NCI-H446 treated with DMSO at 0.1 percent for 48 hours (cell line): Measurements from ENCODE around the gene PPP1R1C.
"Not testable (repeated sequence)": the region's sequence is repeated elsewhere in the genome, so short reads cannot be mapped to it uniquely, and the experiment has no call there.

Source experiments
- DNase-seq: peaks from one replicate; lab custom pipeline; 2025; lab: John Stamatoyannopoulos, UW

The PPP1R1C gene, protein sequence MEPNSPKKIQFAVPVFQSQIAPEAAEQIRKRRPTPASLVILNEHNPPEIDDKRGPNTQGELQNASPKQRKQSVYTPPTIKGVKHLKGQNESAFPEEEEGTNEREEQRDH

DNA sequence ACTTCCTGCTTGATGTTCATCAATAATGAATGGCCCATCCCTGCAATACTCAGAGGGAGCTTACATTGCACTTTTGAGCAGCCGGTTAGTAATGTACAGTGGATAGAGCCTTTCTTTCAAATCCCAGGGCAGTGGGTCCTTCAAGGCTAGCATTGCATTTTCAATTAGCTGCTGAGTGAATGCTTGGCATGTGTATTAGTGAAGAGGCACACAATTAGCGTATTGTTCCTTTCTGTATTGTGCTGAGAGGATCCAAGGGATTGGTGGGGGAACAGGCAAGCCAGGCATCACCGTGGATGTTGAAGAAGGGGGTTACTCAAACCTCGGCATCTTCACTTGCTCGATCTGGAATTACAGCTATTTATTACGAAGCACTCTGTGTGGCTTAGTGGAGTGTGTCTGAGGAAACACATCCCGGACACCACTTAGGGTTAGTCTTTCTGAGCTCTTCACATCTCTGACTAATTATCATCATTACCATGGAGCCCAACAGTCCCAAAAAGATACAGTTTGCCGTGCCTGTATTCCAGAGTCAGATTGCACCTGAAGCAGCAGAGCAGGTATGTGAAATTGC, at the start of gene PPP1R1C:
PPP1R1C (plus strand) TSS at position 222 of the 574 bp plus-strand sequence; CDS start at position 480, 258 bp downstream.
- DNase-seq = no peak

DNA sequence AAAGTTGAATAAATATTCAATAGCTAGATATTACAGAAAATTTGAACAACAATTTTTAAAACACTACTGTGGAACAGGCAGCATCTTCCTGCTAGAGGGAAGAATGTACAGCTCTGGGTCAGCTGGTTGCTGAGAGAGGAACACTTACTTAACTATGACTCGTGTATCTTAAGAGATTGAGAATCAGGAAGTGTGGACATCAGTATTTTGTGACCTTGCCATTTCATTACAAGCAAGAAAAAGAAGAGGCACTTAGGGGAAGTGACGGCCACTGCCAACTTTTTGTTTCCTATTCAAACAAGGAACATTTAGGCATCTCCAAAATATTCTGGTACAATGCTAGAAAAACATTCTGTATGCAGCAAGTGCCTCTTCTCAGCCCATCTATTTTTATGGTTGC, 48.2 kb upstream of the PPP1R1C start:
- DNase-seq = no peak

DNA sequence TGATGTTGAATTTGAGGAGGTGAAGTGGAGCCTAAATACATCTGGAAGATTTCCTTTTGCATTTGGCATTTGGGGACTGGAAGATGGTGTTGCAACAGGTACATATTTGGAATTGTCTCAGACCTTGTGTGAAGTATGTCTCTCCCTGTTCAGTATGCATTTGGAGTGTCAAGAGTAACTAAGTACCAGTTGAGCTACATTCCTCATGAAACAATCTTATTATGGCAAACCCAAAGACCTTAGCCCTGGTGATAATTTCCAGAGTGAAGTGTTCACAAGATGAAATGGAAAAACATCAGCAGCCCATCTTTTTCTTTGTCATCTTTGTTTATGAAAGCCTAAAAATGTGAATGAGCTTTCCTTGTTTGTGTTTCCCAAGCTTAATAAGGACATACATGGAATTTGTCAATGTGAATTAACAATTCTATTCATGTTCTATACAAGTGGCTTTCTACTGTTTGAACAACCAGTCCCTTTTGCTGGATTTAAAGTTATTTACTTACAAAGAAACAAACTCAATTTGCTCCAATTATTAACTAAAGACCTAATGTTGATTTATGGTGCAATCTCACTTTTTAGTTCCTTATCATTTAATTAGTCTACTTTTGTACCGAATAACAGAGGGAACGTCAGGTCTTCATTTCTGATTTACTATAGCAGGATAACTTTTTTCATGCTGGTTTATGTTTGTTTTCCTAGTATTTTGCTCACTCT, 42.1 kb upstream of the PPP1R1C start:
- no peak for DNase-seq

DNA sequence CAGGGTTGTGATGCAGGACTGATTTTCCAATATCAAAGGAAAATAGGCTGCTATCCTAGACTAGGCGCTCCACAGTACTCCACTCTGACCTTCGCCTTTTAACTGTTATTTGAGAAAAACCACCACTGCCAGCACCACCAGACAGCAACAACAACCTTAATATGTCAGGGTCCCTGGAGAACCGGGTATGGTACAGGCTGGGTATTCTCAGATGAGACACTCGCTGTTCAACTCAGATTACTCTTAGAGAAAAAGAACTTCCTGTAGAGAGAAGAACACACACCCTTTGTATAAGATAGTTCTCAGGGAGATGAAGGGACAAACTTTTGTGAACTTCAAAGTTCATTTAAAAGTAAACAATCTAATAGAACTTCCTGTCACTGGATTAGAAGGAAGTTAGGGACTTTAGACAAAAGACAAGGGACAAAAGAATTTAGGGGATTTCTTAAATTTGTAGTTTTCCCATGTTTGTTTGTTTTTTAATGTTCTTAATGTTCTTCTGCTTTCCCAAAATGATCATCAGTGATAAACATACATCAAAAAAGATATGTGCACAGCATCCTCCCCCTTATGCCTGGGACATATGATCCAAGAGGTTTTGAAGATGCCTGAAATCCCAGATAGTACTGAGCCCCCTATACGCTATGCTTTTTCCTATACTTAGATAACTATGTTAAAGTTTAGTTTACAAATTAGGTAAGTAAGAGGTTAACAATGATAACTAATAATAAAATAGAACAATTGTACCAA, 41.3 kb upstream of the PPP1R1C start:
- DNase-seq = no peak

DNA sequence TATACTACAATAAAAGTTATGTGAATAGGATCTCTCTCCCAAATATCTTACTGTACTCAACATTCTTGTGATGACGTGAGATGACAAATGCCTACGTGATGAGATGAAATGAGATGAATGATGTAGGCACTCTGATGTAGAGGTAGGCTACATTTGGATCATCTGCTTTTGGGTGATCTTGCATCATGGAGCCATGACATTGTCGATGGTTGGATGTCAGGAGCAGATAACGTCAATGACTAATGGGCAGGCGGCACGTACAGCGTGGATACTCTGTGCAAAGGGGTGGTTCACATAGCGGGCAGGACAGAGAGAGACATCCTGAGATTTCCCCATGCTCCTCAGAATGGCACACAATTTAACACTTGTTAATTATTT, 40.8 kb upstream of the PPP1R1C start:
- DNase-seq = no peak

DNA sequence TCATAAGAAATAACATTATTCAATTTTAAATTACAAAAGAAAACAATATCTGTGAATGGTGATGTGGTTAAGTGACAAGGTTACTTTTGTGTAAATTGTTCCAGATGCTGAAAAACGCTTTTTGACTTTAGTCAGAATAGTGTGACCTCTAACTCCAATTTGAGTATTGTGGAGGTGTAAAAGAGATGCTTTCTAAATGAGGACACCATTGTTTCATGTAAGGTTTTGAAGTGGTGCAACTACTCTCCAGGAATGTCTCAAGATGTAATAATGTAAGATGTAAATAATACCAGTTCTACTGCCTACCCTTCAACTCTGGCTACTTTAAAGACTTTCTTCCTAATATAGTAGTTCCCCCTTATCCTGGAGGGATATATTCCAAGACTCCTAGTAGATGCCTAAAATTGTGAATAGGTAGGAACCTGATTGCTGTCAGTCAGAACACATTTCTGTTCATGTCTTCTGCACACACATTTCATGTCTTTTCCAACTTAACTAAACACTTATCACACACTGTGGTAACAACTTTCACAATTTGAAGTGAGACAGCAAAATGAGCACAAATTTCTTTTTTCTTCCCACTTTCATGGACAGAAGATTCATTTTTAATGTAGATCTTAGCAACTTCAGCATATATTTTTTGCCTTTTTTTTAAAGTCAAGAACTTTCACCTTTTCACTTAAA, 39.1 kb upstream of the PPP1R1C start:
- DNase-seq = no peak

DNA sequence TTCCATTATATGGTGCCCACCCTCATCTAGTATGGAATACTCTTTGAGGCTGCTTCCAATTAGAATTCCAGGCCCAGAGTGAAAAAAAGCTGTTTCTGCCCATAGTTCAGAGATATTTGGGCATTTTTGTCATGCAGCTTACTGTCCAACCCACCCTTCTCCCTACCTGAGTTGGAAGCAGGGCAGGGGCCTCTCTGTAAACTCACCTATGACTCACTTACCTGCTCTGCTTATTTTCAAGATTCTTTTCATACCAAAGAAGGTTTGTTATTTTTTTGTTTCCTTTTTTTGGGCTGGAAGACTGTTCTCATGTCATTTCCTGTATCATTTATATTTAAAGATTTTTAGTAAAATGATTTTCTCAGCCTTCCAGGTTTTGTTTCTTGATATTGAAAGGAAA, 38.4 kb upstream of the PPP1R1C start:
- no peak for DNase-seq

DNA sequence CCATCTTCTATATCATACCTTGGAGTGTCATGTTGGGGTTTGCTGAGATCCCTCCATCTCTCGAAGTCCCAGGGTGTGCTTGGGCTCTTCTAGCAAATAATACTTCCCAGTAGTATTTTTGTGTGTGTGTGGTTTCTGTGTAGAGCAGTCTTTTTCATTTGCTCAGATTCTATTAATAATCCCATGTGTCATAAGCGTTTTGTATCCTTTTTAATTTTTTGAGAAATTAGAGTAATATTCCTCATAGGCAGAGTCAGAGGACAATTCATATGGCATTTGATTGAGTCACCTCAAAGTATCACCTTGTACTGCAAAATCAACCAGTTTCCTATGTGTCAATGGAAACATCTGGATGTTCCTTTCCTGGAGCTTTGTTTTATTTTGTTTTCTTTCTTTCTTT, 37.4 kb upstream of the PPP1R1C start:
- no peak for DNase-seq

DNA sequence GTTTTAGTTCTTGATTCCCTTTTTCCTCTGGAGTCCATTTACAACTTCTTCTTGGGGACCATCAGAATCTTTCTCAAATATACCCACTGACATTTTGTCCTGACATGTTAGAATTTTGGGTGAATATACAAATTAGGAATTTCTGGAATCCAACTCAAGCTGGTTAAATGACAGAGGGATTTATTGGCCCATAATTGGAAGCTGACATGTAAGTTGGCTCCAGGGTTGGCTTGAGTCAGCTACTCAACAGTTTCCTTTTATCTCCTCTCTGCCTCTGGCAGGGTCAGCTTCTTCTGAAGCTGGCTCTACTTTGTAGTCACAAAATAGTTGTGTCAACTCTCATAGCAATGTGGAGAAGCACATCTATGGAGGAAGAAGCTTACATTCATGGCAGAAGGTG, 36.6 kb upstream of the PPP1R1C start:
- no peak for DNase-seq

DNA sequence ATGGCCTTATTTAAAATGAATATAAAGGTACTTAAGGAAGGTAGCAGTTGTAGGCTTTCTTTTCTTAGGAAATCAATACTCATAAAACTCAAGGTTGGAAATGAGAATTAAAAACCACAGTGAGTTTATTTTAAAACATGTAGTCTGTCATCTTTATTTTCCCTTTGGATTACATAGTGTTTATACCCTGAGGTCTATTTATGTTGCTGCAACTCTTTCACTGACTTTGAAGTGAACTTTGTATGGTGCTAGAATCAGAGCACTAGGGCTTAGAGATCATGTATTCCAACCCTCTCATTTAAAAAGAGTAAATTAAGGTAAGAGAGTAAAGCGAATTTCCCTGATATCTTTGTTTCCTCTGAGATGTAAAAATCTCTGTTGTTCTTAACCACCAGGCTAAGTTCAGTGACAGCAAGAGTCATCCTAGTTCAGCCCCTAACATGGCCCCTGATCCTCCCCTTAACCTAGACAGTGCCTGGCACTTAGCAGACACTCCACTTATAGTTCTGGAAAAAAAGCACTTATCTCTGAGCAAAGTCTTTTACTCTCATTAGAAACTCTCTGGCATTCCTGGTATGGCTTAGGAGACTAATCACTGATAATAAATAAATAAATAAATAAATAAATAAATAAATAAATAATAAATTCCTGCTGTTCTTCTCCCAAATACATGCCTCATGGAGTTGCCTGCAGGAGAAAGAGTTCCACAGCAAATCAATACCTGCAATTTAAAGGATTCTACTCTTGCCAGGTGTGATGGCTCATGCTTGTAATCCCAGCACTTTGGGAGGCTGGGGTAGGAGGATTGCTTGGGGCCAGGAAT, 33.0 kb upstream of the PPP1R1C start:
- DNase-seq = no peak

DNA sequence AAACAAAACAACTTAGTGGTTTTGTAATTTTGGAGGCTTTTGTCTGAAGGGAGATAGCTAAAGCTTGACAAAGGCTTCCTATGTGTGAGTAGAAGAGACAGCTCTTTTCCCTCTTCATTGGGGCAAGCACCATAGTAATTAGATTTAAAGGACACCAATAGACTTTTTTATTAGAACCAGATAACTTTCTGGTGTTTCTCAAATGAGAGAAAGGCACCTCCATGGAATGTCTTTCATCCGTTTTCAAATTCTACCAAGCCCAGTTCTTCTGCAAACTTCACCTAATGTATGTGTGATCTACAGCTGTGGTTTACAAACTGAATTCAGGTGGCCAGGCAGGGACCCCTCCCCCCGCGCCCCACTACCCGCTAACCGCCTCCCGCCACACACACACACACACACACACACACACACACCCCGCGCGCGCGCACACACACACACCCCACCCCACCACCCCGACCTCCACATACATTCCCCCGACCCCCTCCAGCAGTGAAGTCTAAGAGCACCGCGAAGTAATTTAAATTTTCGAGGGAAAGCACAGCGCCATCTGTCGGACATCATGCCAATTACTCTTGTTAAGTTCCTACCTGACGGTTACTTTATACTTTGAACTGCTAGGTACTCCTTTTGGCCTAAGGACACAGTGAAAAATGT, 31.6 kb upstream of the PPP1R1C start:
- no peak for DNase-seq

DNA sequence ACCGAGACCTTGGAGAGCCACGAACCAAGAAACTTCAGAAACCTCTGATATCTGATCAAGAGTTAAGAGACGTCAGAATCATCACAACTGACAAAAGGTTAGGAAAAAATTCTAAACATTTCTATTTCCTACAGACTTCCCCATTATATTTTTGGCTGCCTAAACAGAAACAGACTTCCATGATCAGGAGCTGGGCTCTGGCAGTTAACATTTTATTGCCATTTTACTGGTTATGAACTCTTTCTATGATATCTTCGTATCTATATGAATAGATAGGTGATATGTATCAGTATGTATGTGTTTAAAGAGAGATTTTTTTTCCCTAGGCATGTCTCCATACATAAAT, 31.1 kb upstream of the PPP1R1C start:
- DNase-seq = no peak

DNA sequence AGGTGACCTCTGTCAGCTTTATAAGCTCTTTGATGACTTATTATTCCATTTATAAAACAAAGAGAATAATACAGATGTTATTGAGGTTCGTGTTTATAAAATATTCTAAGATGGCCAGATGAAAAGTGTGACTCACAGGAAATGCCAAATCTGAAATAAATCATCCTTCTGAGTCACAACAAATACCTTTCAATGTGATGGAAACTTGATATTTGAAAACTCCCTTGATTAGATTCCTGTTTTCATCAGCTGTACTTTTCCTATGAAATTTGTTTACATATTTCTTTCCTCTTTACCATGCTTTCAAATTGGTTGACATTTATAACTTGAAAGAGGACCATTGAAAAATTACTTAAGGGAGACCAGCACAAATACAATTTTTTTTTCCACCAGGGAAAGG, 30.6 kb upstream of the PPP1R1C start:
- no peak for DNase-seq

DNA sequence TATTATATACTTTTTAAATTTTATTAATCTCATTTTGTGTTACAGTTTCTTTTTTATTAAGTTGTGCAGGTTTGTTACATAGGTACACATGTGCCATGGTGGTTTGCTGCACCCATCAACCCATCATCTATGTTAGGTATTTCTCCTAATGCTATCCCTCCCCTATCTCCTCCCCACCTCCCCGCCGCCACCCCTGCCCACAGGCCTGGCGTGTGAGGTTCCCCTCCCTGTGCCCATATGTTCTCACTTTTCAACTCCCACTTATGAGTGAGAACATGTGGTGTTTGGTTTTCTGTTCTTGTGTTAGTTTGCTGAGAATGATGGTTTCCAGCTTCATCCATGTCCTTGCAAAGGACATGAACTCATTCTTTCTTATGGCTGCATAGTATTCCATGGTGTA, 29.8 kb upstream of the PPP1R1C start:
- not testable (repeated sequence) for DNase-seq

DNA sequence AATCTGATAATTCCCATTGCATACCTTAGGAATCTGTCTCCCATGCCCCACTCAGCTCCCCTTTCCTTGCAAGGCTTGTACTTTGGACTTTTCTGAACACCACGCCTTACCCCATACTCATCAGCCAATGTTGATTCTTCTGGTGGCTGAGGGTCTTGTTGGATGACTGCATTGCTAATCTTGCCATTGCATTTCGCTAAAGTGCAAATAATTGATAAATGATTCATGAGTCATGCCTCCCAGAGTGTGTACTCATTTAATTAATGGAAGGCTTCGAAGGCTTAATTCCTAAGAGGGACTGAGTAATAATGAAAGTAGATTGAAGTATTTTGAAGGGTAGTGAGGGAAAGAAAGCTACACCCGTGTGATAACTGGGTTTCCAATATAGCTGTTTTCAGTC, 28.0 kb upstream of the PPP1R1C start:
- DNase-seq = no peak

DNA sequence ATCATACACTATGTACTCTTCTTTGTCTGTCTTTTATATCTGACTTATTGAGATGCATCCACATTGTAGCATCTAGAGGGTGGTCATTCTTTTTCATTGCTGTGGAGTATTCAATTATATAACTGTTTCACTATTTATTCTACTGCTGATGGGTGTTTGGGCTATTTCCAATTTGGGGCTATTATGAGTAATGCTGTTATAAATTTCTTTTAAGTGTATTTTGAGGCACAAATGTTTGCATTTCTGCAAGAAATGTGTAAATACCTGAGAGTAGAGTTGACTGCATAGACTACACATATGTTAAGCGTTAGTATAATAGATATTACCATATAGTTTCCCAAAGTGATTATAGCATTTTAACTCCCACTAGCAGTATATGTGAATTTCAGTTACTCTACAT, 26.9 kb upstream of the PPP1R1C start:
- DNase-seq = no peak

DNA sequence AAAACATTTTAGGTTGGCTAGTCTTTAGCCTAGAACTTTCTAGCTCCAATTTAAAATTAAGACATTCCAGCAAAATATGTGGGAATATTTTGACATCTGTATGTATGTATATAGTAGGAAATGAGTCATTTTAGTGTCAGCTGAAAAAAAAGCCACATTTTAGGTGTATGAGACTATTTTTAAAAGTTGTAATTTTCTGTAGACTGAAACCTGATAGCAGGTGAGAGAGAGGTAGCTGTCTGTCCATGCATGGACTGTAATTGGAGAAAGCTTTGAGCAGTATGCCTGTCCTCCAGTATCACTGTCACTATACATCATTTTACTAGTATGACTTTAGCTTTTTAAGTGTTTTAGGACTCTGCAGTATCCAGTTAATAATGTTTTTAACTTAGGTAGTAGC, 26.1 kb upstream of the PPP1R1C start:
- DNase-seq = no peak

DNA sequence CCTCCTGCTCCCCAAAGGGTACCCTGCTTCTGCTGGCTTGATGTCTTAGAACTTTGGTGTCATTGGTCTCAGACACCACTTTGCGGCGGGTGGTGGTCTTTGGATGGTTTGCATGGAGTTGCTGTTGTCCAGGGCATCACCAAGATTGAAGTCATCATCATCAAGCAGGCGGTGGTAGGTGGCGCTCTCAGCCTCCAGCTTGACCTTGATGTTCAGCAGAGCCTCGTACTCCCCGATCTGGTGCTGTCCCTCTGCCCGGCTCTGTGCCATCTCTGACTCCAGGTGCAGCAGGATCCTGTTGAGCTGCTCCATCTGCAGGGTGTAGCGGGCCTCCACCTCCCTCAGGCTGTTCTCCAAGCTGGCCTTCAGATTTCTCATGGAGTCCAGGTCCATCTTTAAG, 24.5 kb upstream of the PPP1R1C start:
- not testable (repeated sequence) for DNase-seq

DNA sequence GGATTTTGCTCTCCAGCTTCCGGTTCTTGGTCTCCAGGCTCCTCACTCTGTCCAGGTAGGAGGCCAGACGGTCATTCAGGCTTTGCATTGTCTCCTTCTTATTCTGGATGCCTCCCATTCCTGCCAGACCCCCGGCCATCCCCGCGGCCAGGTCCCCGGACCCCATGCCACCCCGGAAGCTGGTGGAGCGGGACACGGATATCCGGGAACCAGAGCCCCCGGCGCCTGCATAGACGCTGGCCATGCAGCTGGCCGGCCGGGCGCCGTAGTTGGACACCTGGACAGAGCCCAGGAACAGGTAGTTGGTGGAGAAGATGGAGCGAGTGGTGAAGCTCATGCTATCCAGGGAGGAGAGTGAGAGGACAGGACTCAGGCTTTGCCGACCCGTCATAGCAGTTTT, 23.5 kb upstream of the PPP1R1C start:
- no peak for DNase-seq

DNA sequence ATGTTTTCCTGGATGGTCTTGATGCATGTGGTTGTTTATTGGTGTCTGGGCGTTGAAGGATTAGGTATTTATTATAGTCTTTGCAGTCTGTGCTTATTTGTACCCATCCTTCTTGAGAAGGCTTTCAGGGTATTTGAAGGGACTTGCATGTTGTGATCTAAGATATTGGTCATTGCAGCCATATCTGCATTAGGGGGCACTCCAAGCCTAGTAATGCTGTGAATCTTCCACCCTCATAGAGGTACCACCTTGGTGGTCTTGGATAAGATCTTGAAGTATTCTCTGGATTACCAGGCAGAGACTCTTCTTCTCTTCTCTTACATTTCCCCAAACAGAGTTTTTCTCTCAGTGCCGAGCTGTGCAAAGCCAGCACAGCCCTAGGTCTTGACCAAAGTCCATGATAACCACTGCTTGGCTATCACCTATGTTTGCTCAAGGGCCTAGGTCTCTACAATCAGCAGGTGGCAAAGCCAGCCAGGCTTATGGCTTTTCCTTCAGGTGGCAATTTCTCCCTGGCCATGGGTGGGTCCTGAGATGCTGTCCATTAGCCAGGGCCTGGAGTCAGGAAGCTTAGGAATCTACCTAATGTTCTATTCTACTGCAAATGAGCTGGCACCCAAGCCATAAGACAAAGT, 15.4 kb upstream of the PPP1R1C start:
- no peak for DNase-seq

DNA sequence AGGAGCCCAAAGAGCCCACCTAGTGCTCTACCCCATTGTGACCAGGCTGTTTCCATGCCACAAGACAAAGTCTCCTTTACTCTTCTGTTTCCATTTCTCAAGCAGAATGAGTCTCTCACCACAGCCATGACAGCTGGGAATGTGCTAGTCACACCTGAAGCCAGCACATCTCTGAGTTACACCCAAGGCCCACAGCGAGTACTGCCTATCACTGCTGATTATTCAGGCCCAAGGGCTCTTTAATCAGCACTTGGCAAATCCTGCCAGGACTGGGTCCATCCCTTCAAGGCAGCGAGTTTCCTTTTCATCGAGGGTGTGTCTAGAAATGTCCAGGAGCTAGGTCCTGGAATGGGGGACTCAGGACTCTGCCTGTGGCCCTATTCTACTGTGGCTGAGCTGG, 14.6 kb upstream of the PPP1R1C start:
- no peak for DNase-seq
